HG03139 (cell line): ENCODE results near the gene TSPAN5.
"Not testable (repeated sequence)": the region's sequence is repeated elsewhere in the genome, so short reads cannot be mapped to it uniquely, and the experiment has no call there.

Source experiments
- ATAC-seq: cut with Tn5 transposase; IDR thresholded peaks from one replicate; pipeline ENCODE4 v1.9.1; 2021; ENCODE audit not compliant: unreplicated experiment

Gene TSPAN5

DNA sequence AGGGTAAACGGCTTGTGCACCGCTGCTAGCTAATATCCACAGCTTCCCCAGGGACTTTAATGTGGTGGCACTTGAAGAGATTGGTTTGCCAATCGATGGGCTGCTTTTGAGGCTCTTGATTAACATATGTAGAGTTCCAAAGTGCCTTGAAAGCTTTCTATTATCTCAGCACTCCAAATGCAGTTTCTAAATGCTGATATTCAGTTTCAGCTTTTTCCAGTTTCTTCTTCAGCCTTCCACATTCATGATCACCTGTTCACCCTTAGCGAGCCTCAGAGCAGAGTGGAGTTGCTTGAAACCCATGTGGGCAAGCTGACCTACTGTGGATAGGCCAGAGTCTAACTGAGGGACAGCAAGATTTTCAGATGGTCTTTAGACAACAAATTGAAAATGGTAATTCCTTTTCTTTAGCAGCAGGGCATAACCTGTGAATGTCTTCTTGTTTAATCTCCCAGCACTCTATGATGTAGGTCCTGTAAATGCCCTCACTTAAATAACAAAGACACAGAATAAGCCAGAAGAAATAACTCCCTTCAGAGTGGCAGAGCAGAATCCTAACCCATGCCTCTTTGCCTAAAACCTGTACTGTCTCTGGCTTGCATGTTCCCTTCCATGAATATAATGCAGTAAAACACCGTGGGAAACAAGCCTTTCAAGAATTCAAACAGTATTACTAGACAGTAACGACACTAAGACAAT is 99.8 kb downstream of the TSPAN5 start:
- no peak for ATAC-seq

DNA sequence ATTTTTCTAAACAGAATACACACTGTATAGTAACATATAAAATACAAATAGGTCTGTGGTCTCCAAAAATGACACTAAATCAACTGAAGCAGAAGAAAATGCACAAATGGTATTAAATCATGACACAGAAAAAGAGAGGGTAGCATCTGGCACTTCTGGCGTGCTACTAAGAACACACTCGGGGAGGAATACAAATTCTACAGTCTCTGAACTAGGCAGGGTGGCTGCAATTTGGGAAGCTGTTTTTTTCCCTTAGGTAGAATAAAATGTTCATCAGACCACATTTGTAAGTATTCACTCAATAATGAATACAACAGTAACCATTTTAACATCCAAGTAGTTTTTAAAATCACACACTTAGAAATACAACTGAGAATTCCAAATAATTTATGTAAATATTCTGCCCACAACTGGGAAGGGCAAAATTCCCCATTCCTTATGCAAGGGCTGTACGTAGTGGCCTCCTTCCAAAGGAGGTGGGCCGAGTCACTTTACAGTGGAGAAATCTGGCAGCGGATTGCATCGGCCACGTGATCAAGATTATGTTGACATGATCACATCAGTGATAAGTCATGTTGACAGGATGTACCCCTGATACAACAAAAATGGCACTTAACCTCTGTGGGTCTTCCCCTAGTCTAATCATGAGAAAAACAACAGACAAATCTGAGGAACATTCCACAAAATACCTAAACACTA is 101.1 kb downstream of the TSPAN5 start:
- ATAC-seq, result no peak

DNA sequence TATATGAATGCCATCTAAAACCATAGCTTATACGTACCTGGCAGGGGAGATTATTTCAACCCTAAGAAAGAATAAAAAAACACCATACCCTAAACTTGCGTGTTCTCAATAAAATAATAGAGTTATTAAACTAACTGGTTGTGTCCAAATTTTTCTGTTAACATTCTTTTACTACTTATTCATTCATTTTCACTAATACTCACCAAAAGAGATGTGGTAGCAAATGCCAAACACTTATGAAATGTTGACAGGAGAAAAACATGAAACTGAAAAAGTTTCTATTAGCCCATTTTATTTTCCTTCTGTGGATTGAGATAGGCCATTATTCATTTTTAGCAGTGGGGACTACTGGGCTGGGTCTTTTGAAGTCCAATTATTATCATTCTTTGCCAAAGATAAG is 102.0 kb downstream of the TSPAN5 start:
- no peak for ATAC-seq

- ATAC-seq, result no peak
These were observed 102.5 kb downstream of the TSPAN5 start for GRCh38 chr4:98555798-98556445.

DNA sequence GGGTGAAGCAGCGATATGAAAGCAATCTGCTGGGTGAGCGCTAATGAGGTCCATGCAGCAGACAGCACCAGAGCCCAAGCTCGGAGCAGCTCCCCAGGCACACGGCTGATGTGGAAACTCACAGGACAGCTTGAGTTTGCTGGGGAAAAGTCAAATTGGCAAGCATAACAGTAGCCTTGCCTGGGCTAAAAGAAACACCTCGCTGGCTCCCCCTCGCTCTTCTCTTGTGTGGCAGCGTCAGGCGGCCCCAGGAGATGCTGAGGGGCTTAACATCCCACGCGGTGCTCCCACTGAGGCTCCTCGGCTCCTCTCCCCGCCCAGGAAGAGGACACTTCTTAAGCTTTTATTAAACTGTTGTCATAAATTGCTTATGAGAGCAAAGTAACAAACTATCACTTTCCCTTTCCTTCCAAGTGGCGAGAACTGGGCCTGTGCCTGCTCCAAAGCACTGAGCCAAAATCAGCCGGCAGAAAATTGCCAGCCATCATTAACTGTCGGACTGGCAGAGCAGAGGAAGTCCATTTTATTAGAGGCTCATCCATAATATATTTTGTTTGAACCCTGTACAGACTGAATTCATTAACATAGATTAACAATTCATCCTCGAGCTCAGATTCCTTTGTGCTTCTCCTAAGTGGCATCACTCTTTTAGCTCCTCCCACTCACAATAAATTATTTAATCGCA is 111.4 kb downstream of the TSPAN5 start:
- ATAC-seq, result no peak

DNA sequence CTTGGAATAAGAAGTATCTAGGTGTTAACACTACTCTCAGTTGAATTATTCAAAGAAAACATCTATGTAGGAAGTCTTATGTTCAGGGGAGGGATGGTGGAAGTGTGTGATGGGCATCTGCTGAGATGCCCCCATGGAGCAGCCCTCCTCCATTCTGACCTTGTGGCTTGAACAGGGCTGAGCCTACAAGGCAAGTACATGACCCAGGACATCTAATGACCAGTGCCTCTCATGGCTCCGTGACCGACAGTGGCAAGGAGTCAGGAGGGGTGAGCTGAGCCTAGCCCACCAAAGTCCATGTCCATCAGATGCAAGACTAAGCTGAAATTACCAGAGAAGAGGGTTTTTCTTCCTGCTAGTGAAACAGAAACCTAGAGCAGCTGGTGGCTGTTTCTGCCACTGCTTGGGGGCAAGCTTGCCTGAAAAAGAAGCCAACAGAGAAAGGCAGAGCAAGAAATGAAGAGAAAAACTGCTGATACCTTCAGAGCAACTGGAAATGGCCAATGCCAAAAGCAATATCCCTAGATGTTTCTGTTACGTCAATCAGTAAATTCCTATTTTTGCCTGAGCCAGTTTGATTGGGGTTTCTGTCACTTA is 113.5 kb downstream of the TSPAN5 start:
- no peak for ATAC-seq

DNA sequence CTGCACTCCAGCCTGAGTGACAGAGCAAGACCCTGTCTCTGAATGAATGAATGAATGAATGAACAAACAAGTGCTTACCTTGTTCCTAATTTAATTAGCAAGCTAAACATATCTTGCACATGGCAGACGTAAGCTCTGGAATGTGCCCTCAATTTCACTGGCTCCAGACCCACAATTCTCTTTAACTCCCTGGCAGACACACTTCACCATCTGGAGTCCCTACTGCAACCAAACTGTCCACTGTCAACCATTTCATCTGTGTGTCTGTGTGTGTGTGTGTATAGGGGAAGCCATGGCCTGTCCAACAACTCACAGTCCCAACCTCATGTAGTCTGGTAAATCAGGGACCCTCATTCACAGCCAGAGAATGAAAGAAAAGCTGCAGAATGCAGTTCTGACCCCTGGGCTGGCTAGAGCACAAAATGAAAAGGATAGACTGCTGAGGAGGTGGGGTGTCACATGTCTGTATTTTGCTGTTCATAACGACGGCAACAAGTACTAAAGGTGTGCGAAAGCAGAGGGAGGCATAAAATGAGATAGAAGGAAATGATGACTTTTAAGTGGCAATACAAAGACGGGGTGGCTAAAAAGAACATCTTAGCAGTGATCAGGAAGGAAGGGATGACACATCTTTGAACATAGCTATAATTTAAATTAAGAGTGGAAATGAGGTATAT is 114.1 kb downstream of the TSPAN5 start:
- no peak for ATAC-seq

GRCh38 chr4:98542011-98542410 is 116.4 kb downstream of the TSPAN5 start:
- no peak for ATAC-seq

- no peak for ATAC-seq
These were observed 117.6 kb downstream of the TSPAN5 start for GRCh38 chr4:98540803-98541202.

DNA sequence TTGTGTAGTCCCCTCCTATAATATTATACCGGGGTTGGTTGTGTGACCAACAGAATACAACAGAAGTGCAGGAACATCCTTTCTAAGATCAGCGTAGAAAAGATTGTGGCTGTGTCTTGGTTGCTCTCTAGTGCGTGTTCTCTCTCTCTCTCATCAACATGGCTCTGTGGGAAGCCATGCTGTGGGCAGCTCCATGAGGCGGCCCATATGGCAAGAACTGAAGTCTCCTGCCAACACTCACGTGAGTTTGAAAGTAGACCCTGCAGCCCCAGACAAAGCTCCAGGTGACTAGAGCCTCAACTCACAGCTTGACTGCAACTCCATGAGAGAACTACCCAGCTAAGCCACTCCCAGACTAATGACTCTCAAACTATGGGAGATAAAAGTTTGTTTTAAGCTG is 118.7 kb downstream of the TSPAN5 start:
- no peak for ATAC-seq

DNA sequence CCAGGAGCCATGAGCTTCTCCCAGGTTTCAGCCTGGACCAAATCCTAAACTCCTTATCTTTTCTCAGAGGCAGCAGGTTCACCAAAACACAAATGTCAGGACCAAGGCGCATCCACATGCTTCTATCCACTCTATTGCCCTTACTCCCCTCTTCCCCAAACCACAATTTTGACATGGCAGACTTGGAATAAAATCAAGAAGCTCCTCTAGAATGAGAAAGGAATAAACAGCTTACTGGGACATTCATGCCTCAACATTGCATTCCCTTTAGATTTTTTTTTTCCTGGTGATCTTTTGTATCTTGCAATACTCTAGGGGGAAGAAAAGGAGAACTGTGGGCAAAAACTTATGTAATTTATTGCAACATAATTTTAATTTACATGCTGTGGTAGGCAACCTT is 119.1 kb downstream of the TSPAN5 start:
- no peak for ATAC-seq

DNA sequence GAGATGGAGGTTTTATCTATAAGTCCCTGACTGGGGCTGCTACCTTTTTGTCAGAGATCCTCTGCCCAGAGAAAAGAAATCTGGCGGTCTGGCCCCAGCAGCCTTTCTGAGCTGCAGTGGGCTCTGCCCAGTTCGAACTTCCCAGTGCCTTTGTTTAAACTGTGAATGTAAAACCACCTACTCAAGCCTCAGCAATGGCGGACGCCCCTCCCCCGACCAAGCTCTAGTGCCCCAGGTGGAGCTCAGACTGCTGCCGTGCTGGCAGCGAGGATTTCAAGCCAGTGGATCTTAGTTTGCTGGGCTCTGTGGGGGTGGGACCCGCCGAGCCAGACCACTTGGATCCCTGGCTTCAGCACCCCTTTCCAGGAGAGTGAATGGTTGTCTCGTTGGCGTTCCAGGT is 121.8 kb downstream of the TSPAN5 start:
- ATAC-seq, result no peak

- ATAC-seq, result not testable (repeated sequence)
These were observed 124.3 kb downstream of the TSPAN5 start for GRCh38 chr4:98534146-98534545.

DNA sequence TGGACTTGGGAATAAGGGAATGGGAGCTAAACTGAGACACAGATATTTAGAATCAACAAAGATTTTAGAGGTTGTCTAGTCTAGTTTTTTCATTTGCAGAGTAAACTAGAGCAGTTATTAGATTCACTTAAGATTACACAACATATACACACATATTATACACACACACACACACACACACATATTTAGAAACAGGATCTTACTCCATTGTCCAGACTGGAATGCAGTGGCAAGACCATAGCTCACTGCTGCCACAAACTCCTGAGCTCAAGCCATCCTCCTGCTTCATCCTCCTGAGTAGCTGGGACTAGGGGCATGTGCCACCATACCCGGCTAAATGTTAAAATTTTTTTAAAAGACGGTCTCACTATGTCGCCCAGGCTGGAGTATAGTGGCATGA is 127.8 kb downstream of the TSPAN5 start:
- ATAC-seq, result no peak

DNA sequence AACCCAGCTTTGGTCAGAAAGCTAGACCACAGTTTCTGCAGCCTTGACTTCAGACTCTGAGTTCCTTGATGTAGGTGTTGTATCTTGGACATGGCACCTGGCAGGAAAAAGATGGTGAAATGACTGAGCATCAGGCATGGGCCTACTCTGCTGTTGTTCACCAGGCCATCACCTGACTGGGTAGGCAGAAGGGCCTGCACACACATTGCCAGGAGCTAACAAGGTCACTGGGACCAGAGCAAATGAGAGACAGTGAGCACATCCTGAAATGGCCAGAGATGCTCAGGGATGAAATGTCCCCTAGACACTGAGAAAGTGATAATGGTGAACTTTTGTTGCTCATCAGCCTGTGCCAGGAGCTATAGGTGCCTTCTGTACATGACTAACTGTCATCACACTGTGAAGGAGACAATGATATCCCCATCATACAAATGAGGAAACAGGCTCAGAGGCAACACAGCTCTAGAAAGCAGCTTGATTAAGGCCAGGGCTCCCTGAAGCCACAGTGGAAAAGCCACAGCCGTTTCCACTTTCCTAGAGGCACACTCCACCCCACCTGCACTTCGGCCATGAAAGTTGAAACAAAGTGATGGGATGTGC is 128.3 kb downstream of the TSPAN5 start:
- ATAC-seq, result no peak

GRCh38 chr4:98528882-98529281 is 129.5 kb downstream of the TSPAN5 start:
- ATAC-seq, result no peak

- ATAC-seq, result no peak
These were observed 130.7 kb downstream of the TSPAN5 start for GRCh38 chr4:98527534-98528269.

- ATAC-seq, result no peak
These were observed 134.2 kb downstream of the TSPAN5 start for GRCh38 chr4:98524230-98524629.

- no peak for ATAC-seq
These were observed 135.6 kb downstream of the TSPAN5 start for GRCh38 chr4:98522636-98523395.
